Upper lobe of left lung (tissue), 4 donors: ENCODE measurements around the gene DARS1.

ENCODE experiments used
- CTCF ChIP-seq, 6 experiments: fragments of 450-650 bp in 4 of 6; fragments of 200-600 bp in 2 of 6; sonication (generic) in 2 of 6; IDR thresholded peaks; one replicate each; pipeline ENCODE4 v1.5.1; 2016 to 2019; ENCODE audit warnings: antibody characterized with exemption in 6 of 6
- POLR2A ChIP-seq, 4 donors: fragments of 450-650 bp; IDR thresholded peaks; one replicate each; pipeline ENCODE4 v1.5.1; 2016 to 2017; ENCODE audit warnings: antibody characterized with exemption in 4 of 4, mild to moderate bottlenecking in 2 of 4
- POLR2AphosphoS5 ChIP-seq, 2 donors: sonication (generic); formaldehyde crosslinking; IDR thresholded peaks; one replicate each; pipeline ENCODE4 v1.5.1; 2017; ENCODE audit warnings: antibody characterized with exemption in 2 of 2

GRCh38 chr2:136013955-136014354 lies 28.5 kb upstream of the DARS1 start:
- TF ChIP-seq POLR2AphosphoS5 (IDR thresholded peaks at IDR 0.05): no peak
- TF ChIP-seq POLR2A (IDR thresholded peaks at IDR 0.05): no peak
- TF ChIP-seq CTCF (IDR thresholded peaks at IDR 0.05): no peak
